Kidney capillary endothelial cell (primary cell): ENCODE data around the gene MRPL11.
A peak's percentile ranks its signal among the peaks of the same experiment; 100 is the strongest.
"Not testable (repeated sequence)": the region's sequence is repeated elsewhere in the genome, so short reads cannot be mapped to it uniquely, and the experiment has no call there.

ENCODE experiments used
- DNase-seq: peaks from one replicate; pipeline ENCODE4 v3.0.0-alpha.2; 2018; ENCODE audit warnings: low spot score

MRPL11 gene

DNA sequence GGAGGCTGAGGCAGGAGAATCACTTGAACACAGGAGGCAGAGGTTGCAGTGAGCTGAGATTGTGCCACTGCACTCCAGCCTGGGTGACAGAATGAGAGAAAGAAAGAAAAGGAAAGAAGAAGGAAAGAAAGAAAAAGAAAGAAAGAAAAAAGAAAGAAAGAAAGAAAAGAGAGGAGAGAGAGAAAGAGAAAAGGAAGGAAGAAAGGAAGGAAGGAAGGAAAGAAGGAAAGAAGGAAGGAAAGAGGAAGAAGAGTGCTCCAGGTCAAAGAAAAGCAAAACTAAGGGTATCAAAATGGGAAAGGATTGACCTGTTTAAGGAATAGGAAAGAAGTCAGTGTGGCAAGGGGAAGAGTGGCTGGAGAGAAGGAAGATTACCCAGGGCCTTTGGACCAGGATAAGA lies 7.4 kb downstream of the MRPL11 start:
- not testable (repeated sequence) for DNase-seq

DNA sequence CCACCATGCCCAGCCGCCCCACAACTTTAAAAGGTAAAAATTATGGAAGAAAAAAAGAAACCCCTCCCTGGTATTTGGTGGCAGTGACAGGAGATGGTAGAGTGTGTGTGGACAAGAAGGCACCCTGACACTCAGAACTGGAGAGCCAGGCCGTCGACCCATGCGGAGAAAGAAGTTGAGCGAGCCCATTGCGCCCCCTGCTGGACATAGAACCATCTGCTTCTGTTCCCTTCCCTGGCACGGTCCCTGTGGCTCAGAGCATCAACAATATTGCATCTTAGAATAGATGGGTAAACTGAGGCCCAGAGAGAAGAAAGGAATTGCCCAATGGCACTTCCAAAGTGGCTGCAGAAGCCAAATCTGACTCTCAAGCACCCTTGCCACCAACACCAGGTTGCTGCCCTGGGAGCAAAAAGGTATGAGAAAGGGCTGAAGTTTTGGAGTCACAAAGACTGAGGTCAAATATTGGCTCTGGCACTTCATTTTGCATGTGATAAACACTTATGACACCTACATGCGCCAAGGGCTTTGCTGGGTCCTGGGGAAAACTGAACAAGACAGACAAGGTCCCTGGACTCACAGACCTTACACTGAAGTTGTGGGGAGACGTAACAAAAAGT lies 8.6 kb downstream of the MRPL11 start:
- peak; percentile 57 for DNase-seq

DNA sequence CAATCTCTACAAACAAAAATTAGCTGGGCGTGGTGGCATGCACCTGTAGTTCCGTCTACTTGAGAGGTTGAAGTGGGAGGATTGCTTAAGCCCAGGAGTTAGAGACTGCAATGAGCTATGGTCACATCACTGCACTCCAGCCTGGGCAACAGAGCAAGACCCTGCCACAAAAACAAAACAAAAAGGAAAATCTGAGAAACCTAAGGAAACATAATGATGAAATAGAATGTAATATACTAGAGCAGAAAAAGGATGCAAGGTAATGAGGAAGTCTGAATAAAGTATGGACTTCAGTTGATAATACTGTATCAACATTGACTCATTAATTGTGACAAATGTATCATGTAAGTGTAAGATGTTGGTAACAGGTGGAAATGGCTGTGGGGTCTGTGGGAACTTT lies 9.7 kb downstream of the MRPL11 start:
- no peak for DNase-seq

DNA sequence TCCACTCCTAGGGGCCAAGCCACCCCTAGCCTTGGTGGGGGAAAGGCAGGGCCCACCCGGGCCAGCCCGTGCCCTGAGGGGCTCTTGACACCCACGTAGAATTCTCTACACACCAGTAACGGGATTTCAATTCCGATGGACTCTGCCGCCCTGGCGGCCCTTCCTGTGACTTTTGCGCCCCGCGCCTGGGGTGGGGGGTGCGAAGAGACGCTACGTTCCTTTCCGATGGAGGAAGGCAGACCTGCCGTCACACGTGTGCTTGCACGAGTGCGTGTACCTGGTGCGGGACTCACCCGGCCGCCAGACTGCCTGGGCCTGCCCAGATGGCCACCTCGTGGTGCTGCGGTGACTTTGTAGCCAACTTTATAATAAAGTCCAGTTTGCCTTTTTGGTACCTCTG lies 12.3 kb downstream of the MRPL11 start:
- no peak for DNase-seq

DNA sequence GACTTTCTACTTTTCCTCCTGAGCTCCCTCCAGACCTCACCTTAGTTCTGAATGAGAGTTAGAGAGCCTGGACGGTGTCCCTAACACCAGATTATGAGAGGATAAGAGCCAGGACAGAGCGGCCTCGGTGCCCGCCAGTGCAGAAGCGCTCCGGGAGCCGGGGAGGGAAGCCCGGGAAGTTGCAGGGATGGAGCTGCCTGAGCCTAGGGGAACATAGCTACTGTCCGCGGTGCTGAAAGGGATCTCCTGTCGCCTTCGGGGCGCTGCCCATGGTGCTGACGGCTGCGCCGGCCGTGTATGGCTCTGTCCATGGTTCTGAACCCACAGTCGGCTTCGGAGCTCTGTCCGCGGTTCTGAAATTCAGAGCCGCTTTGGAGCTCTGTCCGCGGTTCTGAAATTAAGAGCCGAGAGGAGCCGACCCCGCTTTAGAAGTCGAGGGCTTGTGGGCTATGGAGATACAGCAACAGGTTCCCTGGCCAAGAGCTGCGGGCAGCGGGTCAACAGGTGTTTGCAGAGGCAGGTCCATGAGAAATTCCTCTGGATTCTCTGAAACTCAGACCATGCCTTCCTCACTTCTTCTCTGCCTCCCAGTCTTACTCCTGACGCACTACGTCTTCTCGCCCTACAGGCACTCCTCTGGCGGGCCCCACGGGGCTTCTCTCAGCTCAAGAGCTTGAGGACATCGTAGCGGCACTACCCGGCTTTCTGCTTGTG lies 17.0 kb downstream of the MRPL11 start:
- DNase-seq, result peak; percentile 83

DNA sequence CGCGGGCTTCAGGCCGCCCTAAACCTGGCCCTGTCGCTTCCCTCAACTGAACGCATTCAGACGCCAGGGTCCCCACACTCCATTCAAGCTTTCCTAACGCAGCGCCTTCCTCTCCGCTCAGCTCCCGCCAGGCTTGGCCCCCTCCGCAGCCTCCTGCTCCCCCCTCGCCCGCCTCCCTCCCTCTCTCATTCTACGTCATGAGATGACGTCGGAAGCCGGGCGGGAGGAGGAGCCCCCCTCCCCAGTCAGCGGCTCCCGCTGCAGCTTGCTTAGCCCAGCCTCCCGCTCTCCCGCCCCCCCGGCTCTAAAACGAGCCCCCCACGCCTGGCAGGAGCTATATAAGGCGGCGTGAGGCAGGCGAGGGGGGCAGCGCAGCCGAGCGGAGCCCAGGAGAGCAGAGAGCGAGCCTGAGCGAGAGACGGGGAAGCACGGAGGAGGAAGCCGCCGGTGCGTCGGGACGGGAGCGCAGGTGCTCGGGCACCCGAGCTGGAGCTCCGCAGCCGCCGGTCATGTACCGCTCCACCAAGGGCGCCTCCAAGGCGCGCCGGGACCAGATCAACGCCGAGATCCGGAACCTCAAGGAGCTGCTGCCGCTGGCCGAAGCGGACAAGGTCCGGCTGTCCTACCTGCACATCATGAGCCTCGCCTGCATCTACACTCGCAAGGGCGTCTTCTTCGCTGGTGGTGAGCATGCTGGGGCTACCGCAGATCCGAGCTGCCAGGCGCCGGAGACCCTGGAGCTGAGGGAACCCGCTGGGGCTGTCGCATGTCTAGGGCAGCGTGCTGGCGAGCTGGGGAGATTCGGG lies 17.8 kb downstream of the MRPL11 start, which contains the start of gene NPAS4:
Gene NPAS4 (plus strand): TSS at position 365 of the 806 bp plus-strand sequence. CDS start 145 bp downstream, at position 510.
- no peak for DNase-seq

DNA sequence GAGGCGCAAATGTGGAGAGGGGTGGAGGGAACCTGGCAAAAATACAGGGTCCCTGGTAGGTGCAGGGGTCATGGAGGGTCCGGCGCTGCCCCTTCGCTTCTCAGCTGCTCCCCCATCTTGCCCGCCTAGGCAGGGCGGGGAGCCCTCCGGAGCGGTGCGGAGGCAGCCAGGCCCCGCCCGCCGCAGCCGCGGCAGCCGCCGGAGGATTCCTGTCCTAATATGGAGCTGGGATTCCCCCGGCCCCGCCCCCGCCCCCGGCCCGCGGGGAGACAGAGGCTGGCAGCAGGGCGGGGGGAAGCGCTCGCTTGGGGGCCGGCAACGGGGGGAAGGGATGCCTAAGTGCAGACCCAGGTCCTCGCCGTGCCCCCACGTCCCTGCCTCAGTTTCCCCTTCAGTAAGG lies 18.8 kb downstream of the MRPL11 start:
- DNase-seq, result no peak

DNA sequence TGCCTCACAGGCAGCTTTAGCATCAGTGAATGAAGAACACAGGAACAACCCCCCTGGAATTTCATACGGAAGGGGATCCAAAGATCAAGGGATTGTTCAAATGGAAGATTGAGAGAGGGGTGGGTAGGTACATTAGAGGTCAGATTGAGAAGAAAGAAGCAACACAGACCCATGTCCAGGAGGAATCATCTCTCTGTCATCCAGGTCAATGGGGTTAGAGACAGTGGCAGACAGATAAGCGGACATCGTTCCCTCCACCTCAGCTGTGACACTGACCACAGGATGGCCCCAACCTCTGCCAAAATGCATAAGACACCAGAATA lies 19.7 kb downstream of the MRPL11 start:
- DNase-seq, result no peak

DNA sequence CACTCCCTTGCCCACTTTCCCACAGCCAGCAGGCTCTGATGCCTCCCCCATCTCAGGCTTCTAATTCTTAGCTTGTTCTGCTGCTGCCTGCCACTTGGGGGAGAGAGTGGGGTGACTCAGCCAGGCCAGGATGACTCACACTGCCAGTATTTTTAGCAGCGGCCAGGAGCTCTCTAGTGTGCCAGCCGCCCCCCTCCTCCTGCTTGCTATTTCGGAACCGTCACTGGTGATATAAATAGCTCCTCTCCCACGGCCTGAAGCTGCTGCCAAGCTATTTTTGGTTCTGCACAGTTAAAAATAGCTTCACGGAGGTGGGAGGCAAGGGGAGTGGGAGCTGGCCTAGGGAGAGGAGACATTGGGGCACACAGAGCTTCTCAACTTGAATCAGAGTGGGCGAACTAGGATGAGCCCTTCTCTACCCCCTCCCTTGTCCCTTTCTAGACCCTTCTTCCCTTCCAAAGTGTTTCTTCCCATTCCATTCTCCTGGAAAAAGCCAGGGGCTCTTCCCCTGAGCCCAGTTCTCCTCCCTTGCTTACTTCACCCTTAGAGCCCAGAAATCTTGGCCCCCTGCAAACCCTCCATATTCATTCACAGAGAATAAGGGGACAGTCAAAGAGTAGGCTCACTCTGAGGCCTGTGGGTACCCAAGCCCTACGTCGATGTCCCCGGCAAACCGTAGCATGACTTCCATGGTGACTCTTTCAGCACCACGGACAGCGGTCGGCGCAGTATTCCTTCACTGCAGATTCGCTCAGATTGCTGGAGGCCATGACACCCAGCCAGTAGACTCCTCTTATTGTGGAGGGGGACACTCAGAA lies 20.3 kb downstream of the MRPL11 start:
- peak; percentile 71 for DNase-seq

DNA sequence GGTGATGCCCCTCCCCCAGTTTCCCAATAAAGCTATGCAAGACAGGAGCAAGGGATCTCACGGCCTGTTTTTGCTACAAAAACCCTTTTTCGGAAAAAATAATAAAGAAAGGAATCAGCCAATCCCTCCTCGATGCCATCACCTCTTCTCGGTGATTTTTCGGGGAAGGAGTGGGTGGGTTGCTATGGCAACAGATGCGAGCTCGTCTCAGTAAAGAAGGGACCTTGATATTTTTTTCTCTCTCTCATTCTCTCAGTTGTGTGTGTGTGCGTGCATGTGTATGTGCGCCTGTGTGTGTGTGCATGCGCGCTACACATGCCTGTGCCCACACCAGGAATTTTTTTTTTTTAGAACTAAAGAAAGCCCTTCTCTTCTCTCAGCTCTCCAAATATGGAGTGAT lies 21.6 kb downstream of the MRPL11 start:
- no peak for DNase-seq

DNA sequence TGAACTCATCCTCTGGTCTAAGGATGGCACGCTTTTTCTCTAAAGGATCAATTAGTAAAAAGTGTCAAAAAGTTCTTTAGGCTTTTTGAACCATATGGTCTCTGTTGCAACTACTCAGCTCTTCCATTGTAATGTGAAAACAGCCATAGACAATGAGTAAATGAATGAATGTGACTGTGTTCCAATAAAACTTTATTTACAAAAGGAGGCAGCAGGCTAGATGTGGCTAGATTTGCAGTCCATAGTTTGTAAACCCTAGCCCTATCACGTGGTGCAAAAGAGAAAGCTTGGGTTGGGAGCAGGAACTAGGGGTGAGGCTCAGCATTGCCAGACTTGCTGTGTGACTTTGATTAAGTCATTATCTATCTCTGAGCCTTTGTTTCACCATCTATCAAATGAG lies 23.2 kb downstream of the MRPL11 start:
- no peak for DNase-seq

DNA sequence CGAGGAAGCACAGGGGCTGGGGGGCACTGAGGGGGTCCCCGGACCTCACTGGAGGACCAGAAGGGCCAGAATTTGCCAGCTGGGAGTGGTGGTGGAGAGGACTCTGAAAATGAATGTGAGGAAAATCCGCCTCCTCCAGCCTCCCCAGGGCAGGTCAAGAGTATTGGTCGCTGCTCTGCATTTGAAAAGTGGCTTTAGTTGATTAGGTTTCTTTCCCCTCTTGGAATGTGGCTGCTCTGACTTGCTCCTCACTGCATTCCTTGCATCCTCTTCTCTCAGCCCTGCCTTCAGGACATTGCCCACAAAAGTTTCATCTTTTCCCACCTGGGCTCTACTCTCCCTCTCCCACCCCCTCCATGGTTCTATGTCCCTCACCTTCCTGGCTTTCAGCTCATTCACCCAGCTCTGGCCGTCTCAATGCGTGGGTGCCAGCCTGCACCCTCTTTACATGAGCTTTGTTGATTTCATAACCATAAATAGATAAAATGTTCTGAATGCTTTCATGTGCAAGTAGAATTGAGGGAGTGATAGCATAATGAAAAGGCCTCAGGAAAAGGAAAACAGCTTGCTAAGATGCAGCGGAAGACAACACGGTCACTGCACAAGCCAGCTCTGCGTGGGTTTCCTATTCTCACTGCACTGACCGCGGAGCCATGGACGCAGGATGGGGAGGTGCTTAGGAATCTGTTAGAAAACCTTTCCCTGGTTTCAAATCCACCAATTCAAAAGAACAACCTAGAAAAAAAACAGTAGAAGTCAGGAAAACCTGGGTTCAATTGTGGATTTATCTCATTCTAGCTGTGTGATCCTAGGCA lies 24.3 kb downstream of the MRPL11 start:
- no peak for DNase-seq

DNA sequence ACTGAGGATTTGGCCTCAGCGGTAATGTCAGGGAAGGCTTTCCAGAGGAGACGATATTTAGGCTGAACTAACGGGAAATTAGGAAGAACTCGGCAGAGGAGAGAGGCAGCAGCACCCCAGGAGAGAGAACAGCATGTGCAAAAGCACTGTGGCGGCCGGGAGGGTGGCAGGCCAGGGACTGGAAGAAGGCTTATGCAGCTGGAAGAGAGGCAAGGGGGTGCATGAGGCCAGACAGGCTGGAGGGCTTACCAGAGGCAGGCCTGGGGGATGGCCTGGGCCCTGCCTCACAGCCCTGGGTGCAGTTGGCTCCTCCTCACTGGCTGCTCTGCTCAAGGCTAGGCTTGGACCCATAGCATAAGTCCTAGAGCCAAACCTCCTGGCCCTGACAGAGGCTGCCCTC lies 25.5 kb downstream of the MRPL11 start:
- no peak for DNase-seq

DNA sequence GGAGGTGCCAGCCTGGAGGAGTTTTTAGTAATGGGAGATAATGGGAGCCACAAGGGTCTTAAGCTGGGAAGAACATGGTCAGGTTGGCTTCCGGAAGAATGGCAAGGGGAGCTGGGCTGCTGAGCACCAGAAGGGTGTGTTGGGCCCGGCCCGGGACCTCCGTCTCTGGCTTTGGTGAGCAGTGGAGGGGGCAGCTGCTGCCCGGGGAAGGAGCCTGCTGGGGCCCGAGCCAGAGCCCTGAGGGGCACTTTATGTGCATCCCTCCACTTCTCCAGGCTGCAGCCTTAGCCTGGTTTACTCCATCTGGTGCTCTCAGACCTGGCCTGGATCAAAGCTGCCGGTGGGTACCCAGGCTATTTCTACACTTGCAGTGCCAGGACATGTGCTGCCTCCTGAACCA lies 26.5 kb downstream of the MRPL11 start:
- no peak for DNase-seq

DNA sequence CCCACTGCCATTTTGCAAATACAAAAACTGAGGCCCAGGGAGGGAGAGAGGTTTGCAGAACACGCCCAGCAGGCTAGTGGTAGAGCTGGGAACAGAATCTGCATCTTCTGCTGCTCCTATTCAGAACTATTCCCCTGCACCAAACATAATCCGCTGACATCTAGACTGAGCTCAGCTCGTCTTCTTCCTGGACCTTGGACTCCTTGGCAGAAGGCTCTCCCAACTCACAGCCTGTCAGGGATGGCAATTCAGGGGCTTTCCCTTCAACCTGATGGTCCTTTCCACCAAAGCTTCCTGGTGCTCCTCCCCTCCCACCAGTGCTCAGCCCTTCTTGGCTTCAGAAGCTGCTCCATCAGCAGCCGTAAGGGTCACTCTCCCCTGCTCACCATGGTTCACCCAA lies 27.3 kb downstream of the MRPL11 start:
- no peak for DNase-seq

DNA sequence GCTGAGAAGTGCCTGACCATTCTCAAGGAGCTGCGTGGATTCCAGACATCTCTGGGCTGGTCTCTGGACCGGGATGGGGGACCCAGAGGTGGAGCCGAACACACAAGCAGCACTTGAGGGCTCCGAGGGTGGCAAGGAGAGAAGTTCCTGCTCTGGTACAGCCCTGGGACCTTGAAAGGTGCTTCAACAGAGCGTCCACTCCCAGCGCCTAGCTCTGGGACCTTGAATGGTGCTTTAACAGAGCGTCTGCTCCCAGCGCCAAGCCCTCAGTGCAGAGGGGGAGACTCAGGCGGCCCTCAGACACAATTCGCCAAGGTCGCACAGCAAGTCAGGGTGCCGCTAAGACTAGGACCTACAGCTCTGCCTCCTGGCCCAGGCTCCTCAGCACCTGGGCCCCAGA lies 28.5 kb downstream of the MRPL11 start:
- no peak for DNase-seq

DNA sequence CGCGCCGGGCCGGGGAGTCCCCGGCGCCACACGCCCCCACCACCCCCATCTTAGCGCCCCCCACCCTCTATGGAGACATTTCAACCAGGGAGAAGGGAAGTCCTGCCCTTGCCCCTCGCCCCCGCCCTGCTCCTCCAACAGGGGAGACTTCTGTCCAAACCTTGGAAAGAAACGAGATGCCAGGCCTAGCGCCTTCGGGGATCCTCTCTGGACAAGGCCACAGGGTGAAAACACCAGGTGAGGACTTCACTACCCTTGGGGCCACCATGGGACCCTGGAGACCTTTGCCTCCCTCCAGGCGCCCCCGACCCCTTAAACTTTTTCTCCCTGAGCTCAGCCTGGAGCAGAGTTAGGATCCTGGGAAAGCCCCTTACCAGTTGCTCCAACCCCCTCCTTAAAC lies 29.4 kb downstream of the MRPL11 start:
- DNase-seq, result no peak

DNA sequence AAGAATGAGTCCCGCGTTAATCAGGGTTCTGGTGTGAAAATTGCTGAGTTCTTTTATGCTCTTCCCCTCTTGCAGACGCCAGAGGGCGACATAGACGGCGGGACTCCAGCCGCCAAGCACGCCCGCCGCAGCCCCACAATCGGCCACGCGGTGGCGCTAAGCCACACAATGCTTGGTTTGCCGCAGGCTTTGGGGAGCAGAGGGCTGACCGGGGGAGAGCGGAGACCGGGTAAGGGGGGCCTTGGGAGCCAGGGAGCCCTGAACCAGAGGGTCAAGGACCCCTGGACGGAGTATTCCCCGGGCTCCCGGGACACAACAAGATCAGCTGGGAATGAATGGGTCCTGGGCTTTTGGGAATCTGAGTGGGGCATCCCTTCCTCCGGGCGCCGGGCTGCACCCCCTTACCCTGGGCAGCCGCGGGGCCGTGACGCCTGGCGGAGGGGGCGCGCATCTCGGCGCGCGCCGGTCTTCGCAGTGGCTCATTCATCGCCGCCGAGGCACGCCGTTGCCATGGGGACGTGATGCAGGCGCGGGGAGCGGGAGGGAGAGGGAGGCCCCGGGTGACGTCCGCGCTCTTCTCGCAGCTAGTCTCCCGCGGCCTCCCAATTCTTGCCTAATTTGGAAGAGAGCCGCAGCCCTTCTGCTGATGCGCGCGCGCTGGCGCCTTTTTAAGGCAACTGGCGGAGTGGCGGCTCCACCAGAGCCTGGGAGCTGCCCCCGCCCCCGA lies 30.0 kb downstream of the MRPL11 start:
- peak; percentile 71 for DNase-seq

DNA sequence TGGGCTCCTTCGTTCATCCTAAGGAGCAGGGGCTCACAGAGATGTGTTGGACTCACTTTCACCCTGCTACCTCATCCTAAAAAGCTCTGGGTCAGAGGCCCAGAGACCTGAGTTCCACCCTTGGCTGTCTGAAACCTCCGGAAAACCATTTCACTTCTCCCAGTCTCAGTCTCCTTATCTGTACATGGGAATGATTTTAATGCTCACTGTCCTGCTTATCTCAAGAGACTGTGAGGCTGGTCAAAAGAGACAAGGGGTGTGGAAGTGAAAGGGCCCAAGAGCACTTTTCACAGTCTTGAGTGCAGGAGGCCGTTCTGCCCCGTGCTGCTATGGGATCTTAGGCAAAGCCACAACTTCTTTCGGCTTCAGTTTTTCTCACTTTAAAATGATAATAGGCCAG lies 31.0 kb downstream of the MRPL11 start:
- no peak for DNase-seq

DNA sequence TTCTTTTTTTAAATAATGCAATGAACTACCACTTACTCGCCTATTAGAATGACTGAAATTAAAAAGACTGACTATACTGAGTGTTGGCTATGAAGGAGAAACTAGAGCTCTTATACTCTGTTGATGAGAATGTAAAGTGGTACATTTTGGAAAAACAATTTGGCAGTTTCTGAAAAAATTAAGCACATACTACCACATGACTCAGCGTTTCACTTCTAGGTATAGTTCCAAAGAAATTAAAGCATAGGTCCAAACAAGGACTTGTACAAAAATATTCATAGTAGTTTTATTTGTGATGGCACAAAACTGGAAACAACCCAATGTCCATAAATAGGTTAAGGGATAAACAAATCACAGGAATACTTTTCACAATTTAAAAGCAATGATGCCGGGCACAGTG lies 44.7 kb downstream of the MRPL11 start:
- no peak for DNase-seq

DNA sequence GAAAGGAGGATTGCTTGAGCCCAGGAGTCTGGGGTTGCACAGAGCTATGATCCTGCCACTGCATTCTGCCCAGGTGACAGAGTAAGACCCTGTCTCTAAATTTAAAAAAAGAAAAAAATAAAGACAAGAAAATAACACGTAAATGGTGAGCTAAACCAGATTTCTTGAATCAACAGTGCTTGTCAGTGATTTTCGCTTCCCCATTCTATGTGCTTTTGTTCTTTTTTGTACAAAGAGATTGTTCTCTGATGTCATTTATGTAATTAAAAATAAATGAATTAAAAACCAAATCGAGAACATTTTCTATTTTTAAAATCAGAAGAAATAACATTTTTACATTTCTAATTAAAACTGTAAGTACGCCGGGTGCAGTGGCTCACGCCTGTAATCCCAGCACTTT lies 47.3 kb downstream of the MRPL11 start:
- DNase-seq, result no peak
